Mucosa of descending colon (tissue), 3 donors: ENCODE results near the gene MCF2L. TPM values are rescaled to one million over a fixed set of nuclear protein-coding genes. Genes with fewer than 3 reads are reported as not detected.
"Not testable (repeated sequence)": the region's sequence is repeated elsewhere in the genome, so short reads cannot be mapped to it uniquely, and the experiment has no call there.

Source experiments
- ATAC-seq: fragments of 200-7000 bp; cut with Tn5 transposase; one replicate; pipeline ENCODE4 v1.9.1; 2020; ENCODE audit warnings: mild to moderate bottlenecking, moderate library complexity
- DNase-seq, 3 donors: peaks; one replicate each; pipeline ENCODE4 v3.0.0-alpha.2; 2020
- H3K36me3 ChIP-seq: fragments of 200-600 bp; one replicate; pipeline ENCODE4 v1.8.0; 2021; ENCODE audit warnings: low read depth, mild to moderate bottlenecking
- H3K4me1 ChIP-seq: fragments of 200-600 bp; one replicate; pipeline ENCODE4 v1.8.0; 2021; ENCODE audit warnings: low read depth, mild to moderate bottlenecking
- H3K4me3 ChIP-seq: fragments of 200-600 bp; one replicate; pipeline ENCODE4 v1.8.0; 2021; ENCODE audit warnings: mild to moderate bottlenecking
- H3K9me3 ChIP-seq: fragments of 200-600 bp; one replicate; pipeline ENCODE4 v1.8.0; 2021; ENCODE audit warnings: mild to moderate bottlenecking
- intact Hi-C, 2 donors: fragments of 100-400 bp; cut with DNase I in 1 of 2; cut with micrococcal nuclease in 1 of 2; formaldehyde crosslinking; loops; one replicate each; pipeline versions ENCODE4 v1.11.0 to v1.11.1; 2022; cut with DNase I, micrococcal nuclease
- total RNA-seq, 3 donors: library from RNA; stranded (reverse); fragmentation: NEBNext Ultra II Directional in 2 of 3; extraction: Animal tissue kit (Norgen Biotek cat#: 25700) in 2 of 3; gene quantifications; one replicate each; pipeline versions ENCODE4 v1.2.1 to v1.2.4, GENCODE V29; 2021 to 2023
- TF ChIP-seq, protein P1 (sequence below): fragments of 200-600 bp; IDR thresholded peaks from one replicate; pipeline ENCODE4 v1.8.0; 2022; ENCODE audit warnings: antibody characterized with exemption, mild to moderate bottlenecking
- donor health status: DM: no; HTN: no; CAD: no; lungs with moderate emphysema.
- donor health status: DM: no; HTN: no; CAD: no.
- donor health status: DM: no; HTN: yes; CAD: no.

MCF2L gene
- total RNA-seq, 3 donors from 2014 or later = 53.9 to 109 (median 95.4) TPM

DNA sequence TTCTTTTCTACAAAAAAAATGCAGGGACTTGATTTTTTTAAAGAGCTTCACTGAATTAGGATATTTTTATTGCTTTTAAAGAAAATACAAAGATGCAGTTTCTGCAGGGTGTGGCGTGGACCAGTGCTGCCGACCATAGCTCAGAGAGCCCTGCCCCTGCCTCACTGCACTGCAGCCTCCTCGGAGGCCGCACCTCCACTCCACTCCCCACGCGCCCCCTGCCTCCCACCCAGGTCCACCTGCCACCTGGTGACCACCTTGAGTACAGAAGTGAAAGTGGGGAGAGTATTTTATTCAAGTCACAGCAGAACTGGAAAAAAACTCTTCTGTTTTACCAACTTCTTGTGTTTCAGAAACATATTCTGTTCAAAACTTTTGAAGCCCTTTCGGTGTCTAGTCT, 128.6 kb downstream of the MCF2L start:
- no peaks in the 10 kb centered on the region for H3K4me1 ChIP-seq
- DNase-seq = no peak
- H3K36me3 ChIP-seq = no peaks in the 10 kb centered on the region
- no peak for ATAC-seq
- H3K4me3 ChIP-seq = no peak overlapping the region
- intact Hi-C loops = no loop called here
- H3K9me3 ChIP-seq = no peaks in the 10 kb centered on the region
- TF ChIP-seq, protein P1, sequence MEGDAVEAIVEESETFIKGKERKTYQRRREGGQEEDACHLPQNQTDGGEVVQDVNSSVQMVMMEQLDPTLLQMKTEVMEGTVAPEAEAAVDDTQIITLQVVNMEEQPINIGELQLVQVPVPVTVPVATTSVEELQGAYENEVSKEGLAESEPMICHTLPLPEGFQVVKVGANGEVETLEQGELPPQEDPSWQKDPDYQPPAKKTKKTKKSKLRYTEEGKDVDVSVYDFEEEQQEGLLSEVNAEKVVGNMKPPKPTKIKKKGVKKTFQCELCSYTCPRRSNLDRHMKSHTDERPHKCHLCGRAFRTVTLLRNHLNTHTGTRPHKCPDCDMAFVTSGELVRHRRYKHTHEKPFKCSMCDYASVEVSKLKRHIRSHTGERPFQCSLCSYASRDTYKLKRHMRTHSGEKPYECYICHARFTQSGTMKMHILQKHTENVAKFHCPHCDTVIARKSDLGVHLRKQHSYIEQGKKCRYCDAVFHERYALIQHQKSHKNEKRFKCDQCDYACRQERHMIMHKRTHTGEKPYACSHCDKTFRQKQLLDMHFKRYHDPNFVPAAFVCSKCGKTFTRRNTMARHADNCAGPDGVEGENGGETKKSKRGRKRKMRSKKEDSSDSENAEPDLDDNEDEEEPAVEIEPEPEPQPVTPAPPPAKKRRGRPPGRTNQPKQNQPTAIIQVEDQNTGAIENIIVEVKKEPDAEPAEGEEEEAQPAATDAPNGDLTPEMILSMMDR = no peak

DNA sequence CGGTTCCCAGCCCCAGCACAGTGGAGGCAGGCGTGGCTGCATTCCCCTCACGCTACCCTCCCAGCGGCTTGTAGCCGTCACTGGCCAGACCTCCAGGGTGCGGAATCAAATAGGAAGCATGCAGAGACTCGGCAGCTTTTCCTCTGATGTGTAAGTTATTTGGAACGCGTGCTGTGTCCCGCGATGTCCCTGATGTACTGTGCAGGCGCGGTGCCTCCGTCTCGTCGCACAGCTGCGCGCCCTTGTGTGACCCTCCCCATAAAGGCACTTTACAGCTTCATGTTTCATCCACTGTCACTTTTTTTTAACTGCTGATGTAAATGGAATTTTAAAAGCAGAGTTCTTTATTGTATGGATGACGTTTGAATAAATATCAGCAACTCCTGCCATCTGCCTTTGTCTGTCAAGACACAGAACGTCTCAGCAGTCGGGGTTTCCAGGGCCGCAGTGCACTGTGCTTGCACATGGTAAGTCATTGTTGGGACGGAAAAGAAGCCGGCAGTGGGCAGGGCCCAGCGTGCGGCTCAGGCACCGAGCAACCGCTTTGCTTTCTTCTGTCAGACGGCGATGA, 129.2 kb downstream of the MCF2L start:
- Histone ChIP-seq H3K36me3 (no peaks in the 10 kb centered on the region), H3K4me1 (no peaks in the 10 kb centered on the region), H3K4me3 (no peak overlapping the region), H3K9me3 (no peaks in the 10 kb centered on the region)
- TF ChIP-seq, protein P1 = no peak
- ATAC-seq = no peak
- intact Hi-C loops = no loop called here
- DNase-seq = no peak

DNA sequence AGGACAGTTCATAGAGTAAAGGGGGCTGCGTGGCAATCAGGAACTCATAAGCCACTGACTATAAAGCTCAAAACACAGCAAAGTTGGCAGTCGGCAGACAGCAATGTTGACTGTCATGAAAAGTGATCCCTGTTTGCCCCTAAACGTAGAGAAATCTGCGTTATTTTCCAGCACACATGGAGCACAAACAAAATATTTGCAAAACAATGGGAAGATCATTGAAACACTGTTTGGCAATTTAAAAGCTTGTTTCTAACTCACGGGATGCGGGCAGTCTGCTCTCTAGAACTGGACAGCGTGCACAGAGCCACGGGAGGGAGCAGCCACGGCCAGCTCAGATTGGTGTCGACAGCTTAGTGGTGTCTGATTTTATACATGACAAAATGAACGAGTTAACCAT, 130.1 kb downstream of the MCF2L start:
- no peaks in the 10 kb centered on the region for H3K36me3 ChIP-seq
- H3K4me1 ChIP-seq = no peaks in the 10 kb centered on the region
- TF ChIP-seq, protein P1 = no peak
- ATAC-seq (no peak), DNase-seq (no peak)
- no peaks in the 10 kb centered on the region for H3K9me3 ChIP-seq
- intact Hi-C loops = no loop called here
- H3K4me3 ChIP-seq = no peak overlapping the region

DNA sequence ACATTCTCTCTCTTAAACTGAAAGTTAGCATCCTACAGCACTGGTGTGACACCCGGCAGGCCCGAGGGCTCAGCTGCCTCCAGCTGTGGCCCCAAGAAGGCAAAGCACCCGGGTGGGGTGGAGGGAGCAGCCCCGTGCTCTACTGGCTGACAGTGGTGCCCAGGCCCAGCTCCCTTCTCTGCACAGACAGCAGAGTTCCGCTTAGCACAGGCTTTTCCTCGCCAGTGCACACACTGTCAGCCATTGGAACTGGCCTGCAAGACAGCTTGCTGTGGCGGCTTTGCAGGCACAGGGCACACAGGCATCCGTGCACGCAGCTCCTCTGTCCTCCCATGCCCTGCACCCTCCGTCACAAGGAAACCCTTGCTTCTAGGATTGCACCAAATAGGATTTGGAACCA, 133.3 kb downstream of the MCF2L start:
- DNase-seq, intact Hi-C loops, H3K4me3 ChIP-seq, H3K4me1 ChIP-seq, H3K36me3 ChIP-seq, H3K9me3 ChIP-seq: not testable (repeated sequence)
- ATAC-seq = peak; percentile 30

DNA sequence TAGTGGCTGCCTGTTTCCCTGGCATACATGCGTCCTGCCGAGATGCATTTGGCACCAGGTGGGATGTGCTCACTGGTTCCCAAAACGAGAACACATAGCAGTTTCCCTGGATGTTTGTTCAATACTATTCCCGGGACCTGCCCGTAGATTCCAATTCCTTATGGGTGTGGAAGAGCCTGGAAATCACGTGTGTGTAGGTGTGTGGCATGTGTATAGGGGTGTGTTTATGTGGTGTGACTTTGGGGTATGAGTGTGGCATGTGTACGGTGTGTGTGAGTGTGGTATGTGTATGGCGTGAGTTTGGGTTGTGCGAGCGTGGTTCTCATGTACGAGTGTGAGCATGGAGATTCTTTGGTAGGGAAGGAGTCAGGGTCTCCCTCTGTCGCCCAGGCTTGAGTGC, 133.7 kb downstream of the MCF2L start:
- no peak overlapping the region for H3K4me3 ChIP-seq
- peaks cover 3% of the 10 kb centered on the region for H3K4me1 ChIP-seq
- H3K36me3 ChIP-seq = no peaks in the 10 kb centered on the region
- DNase-seq (no peak), ATAC-seq (peak; percentile 24)
- TF ChIP-seq, protein P1 = no peak
- H3K9me3 ChIP-seq = no peaks in the 10 kb centered on the region
- intact Hi-C loops = no loop called here

DNA sequence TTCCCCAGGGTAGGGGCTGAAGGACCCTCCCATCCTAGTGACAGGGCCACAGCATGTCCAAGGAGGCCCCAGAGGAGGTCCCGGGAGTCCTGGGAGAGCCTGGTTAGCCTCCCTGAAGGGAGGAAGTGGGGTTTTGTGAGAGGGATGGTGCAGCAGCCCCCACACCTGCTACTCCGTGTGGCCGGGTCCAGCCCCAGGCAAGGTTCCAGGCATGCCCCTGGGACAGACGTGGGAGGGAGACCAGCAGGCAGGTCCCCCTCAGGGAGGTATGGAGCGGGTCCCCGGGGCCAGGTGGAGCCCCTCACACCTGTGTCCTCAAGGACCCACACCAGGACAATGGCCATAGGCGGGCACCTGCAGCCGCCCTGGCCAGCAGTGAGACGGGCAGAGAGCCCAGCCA, 134.6 kb downstream of the MCF2L start:
- TF ChIP-seq, protein P1 = no peak
- peaks cover 3% of the 10 kb centered on the region for H3K4me1 ChIP-seq
- H3K9me3 ChIP-seq = no peaks in the 10 kb centered on the region
- ATAC-seq = no peak
- DNase-seq = no peak
- H3K4me3 ChIP-seq = no peak overlapping the region
- no peaks in the 10 kb centered on the region for H3K36me3 ChIP-seq
- intact Hi-C loops = no loop called here
